Endodermal cell (in vitro differentiated cells): ENCODE results near the gene VGLL1. TPM values are rescaled to one million over a fixed set of nuclear protein-coding genes. Genes with fewer than 3 reads are reported as not detected.

Source experiments
- DNase-seq: peaks from one replicate; pipeline ENCODE4 v3.0.0-alpha.2; 2017
- H3K27ac ChIP-seq: 2 replicates; pipeline ENCODE4 v1.5.1; 2013; ENCODE audit warnings: mild to moderate bottlenecking, low read depth, low read length, moderate library complexity
- H3K27me3 ChIP-seq: 2 replicates; pipeline ENCODE4 v1.6.1; 2013; ENCODE audit warnings: mild to moderate bottlenecking, low read length, moderate library complexity; ENCODE audit not compliant: insufficient read depth, control insufficient read depth, poor library complexity, severe bottlenecking
- H3K36me3 ChIP-seq: 2 replicates; pipeline ENCODE4 v1.7.0; 2013; ENCODE audit warnings: mild to moderate bottlenecking, low read length, moderate library complexity; ENCODE audit not compliant: control insufficient read depth, insufficient read depth
- H3K4me1 ChIP-seq: one replicate; pipeline ENCODE4 v1.7.0; 2013; ENCODE audit warnings: low read length; ENCODE audit not compliant: control insufficient read depth, insufficient read depth
- H3K4me3 ChIP-seq: 2 replicates; pipeline ENCODE4 v1.5.1; 2013; ENCODE audit warnings: mild to moderate bottlenecking, low read length, moderate library complexity
- H3K9ac ChIP-seq: 2 replicates; pipeline ENCODE4 v1.6.1; 2013; ENCODE audit warnings: mild to moderate bottlenecking, low read length, moderate library complexity; ENCODE audit not compliant: poor library complexity, severe bottlenecking; ENCODE audit errors: extremely low read depth
- H3K9me3 ChIP-seq: 2 replicates; pipeline ENCODE4 v1.6.1; 2013; ENCODE audit warnings: mild to moderate bottlenecking, low read length, moderate library complexity; ENCODE audit not compliant: control insufficient read depth
- H3K27ac Mint-ChIP-seq: 2 replicates; pipeline ENCODE4 v1.8.0; 2020; ENCODE audit warnings: mixed read lengths
- H3K27me3 Mint-ChIP-seq: 2 replicates; pipeline ENCODE4 v1.8.0; 2021; ENCODE audit warnings: mild to moderate bottlenecking, mixed read lengths; ENCODE audit not compliant: insufficient read depth
- H3K36me3 Mint-ChIP-seq: 2 replicates; pipeline ENCODE4 v1.8.0; 2020; ENCODE audit warnings: low read depth, mixed read lengths
- H3K4me1 Mint-ChIP-seq: 2 replicates; pipeline ENCODE4 v1.8.0; 2020; ENCODE audit warnings: mixed read lengths
- H3K4me3 Mint-ChIP-seq: 2 replicates; pipeline ENCODE4 v1.8.0; 2020; ENCODE audit warnings: mild to moderate bottlenecking, moderate library complexity, mixed read lengths
- H3K9me3 Mint-ChIP-seq: 2 replicates; pipeline ENCODE4 v1.8.0; 2020; ENCODE audit warnings: mild to moderate bottlenecking, mixed read lengths
- CTCF ChIP-seq: fragments of 200-600 bp; sonication (generic); conservative IDR thresholded peaks from 2 replicates; pipeline ENCODE4 v1.5.0; 2021; ENCODE audit warnings: antibody characterized with exemption, mild to moderate bottlenecking
- WGBS, 2 experiments: methylation state at CpG; one replicate each; pipeline versions ENCODE4 v1.1.5 to v1.1.7; 2013; ENCODE audit warnings: missing lambda C conversion rate in 2 of 2, mixed read lengths in 1 of 2; ENCODE audit not compliant: insufficient coverage in 1 of 2, insufficient read length in 1 of 2; 5-methylcytosine and 5-hydroxymethylcytosine counted together
- long read RNA-seq, 4 experiments: library from polyadenylated mRNA in 2 of 4; library from RNA in 1 of 4; library from capped mRNA in 1 of 4; stranded (forward) in 3 of 4; unstranded in 1 of 4; transcript quantifications; one replicate each; pipeline ENCODE4 v2.0.0, GENCODE V29; 2020 to 2021; ENCODE audit warnings: inconsistent platforms in 1 of 4
- polyA plus RNA-seq, 2 experiments: library from polyadenylated mRNA; stranded (reverse); fragments of 50-300 nt; gene quantifications; one replicate each; pipeline ENCODE4 v1.2.3, GENCODE V29; 2013
- total RNA-seq, 2 donors: library from RNA; stranded (reverse); fragmentation: NEBNext Ultra II Directional in 1 of 2; extraction: Animal tissue kit (Norgen Biotek cat#: 25700) in 1 of 2; gene quantifications; 2 replicates in 1 of 2; 3 replicates in 1 of 2; pipeline ENCODE4 v1.2.1, GENCODE V29; 2021

VGLL1 gene
- not detected for total RNA-seq
- not detected for polyA plus RNA-seq (2013, experiment 1 of 2)
- not detected for polyA plus RNA-seq (2013, experiment 2 of 2)
- long read RNA-seq, experiment 1 = 0 reads
- long read RNA-seq, experiment 2 = 0 reads
- long read RNA-seq, experiment 3 = 0 reads
- long read RNA-seq, experiment 4 = 0 reads

DNA sequence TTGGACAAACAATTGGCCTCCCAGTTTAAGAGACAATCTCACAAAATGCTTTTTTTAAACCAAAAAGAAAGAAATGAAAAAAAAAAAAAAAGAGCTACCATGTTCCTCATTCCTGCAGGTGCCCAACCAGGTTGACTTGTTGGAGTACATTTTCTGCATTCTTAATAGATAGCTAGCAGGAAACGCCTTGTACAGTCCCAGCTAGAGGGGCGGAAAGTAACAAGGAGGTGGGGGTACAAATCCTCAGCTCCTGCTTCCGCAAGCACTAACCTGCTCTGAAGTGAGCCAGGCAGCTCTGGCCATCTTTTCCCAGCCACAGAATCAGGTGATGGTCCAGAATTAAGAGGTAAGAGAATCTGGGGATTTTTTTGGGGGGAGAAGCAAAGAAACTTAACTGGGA, at the start of gene VGLL1:
Gene VGLL1 (plus strand): TSS at position 265 of the 400 bp plus-strand sequence. CDS start 3,806 bp downstream, outside the sequence.
- H3K4me3 Mint-ChIP-seq = no peak within 1 kb of the TSS
- no peak within 1 kb of the TSS for H3K4me3 ChIP-seq
- H3K36me3 Mint-ChIP-seq = no peaks in the 10 kb centered on the region
- no peak within 1 kb of the TSS for H3K27ac ChIP-seq
- TF ChIP-seq CTCF = no peak
- no peaks in the 10 kb centered on the region for H3K9me3 ChIP-seq
- no peaks in the 10 kb centered on the region for H3K4me1 Mint-ChIP-seq
- H3K27me3 Mint-ChIP-seq = peaks cover 7% of the 10 kb centered on the region
- no peaks in the 10 kb centered on the region for H3K4me1 ChIP-seq
- peaks cover 62% of the 10 kb centered on the region for H3K9me3 Mint-ChIP-seq
- H3K36me3 ChIP-seq = no peaks in the 10 kb centered on the region
- 94 to 100% methylated on average over 2 to 3 of the region's 3 CpGs for WGBS, 2 experiments
- no peak within 1 kb of the TSS for H3K9ac ChIP-seq
- no peaks in the 10 kb centered on the region for H3K27me3 ChIP-seq
- DNase-seq = no peak
- no peak within 1 kb of the TSS for H3K27ac Mint-ChIP-seq

- H3K9ac ChIP-seq = no peak within 1 kb of the TSS
- H3K4me3 Mint-ChIP-seq = no peak within 1 kb of the TSS
- peaks cover 9% of the 10 kb centered on the region for H3K27me3 ChIP-seq
- no peak within 1 kb of the TSS for H3K27ac Mint-ChIP-seq
- DNase-seq = no peak
- peaks cover 5% of the 10 kb centered on the region for H3K4me1 Mint-ChIP-seq
- no peak within 1 kb of the TSS for H3K27ac ChIP-seq
- WGBS, 2 experiments = 93 to 100% methylated on average over 1 to 3 of the region's 4 CpGs
- H3K9me3 Mint-ChIP-seq = peaks cover 50% of the 10 kb centered on the region
- H3K9me3 ChIP-seq = no peaks in the 10 kb centered on the region
- H3K27me3 Mint-ChIP-seq = peaks cover 25% of the 10 kb centered on the region
- no peak within 1 kb of the TSS for H3K4me3 ChIP-seq
- TF ChIP-seq CTCF = no peak
- no peaks in the 10 kb centered on the region for H3K36me3 ChIP-seq
- no peaks in the 10 kb centered on the region for H3K4me1 ChIP-seq
- H3K36me3 Mint-ChIP-seq = no peaks in the 10 kb centered on the region
These were observed 44.4 kb upstream of the VGLL1 start, which contains the start of gene BRS3 for GRCh38 chrX:136487647-136488046. TSS of gene BRS3 (plus strand) at chrX:136487947. CDS start at chrX:136488115, 168 bp downstream.

GRCh38 chrX:136488706-136489105, 43.3 kb upstream of the VGLL1 start:
- Histone ChIP-seq H3K36me3 (no peaks in the 10 kb centered on the region), H3K9me3 (no peaks in the 10 kb centered on the region), H3K27ac (no peak overlapping the region), H3K4me1 (no peaks in the 10 kb centered on the region), H3K9ac (no peak overlapping the region), H3K4me3 (no peak overlapping the region), H3K27me3 (peaks cover 9% of the 10 kb centered on the region)
- Mint-ChIP-seq H3K36me3 (no peaks in the 10 kb centered on the region), H3K4me3 (no peak overlapping the region), H3K4me1 (peaks cover 5% of the 10 kb centered on the region), H3K9me3 (peaks cover 47% of the 10 kb centered on the region), H3K27ac (no peak overlapping the region), H3K27me3 (peaks cover 25% of the 10 kb centered on the region)
- no peak for TF ChIP-seq CTCF
- WGBS, 2 experiments = 33 to 66% methylated on average over 1 to 5 of the region's 5 CpGs
- no peak for DNase-seq
